Stimulated activated CD8-positive, alpha-beta memory T cell treated with anti-CD3 and anti-CD28 coated beads, Interleukin-2, amount 100 ng/mL, for 1 hour (primary cell): ENCODE results near the gene PIGQ.

Experiments used
- DNase-seq, 2 donors: peaks; one replicate each; pipeline ENCODE4 v3.0.0-alpha.2; 2020; ENCODE audit warnings: low read depth in 2 of 2

PIGQ gene

DNA sequence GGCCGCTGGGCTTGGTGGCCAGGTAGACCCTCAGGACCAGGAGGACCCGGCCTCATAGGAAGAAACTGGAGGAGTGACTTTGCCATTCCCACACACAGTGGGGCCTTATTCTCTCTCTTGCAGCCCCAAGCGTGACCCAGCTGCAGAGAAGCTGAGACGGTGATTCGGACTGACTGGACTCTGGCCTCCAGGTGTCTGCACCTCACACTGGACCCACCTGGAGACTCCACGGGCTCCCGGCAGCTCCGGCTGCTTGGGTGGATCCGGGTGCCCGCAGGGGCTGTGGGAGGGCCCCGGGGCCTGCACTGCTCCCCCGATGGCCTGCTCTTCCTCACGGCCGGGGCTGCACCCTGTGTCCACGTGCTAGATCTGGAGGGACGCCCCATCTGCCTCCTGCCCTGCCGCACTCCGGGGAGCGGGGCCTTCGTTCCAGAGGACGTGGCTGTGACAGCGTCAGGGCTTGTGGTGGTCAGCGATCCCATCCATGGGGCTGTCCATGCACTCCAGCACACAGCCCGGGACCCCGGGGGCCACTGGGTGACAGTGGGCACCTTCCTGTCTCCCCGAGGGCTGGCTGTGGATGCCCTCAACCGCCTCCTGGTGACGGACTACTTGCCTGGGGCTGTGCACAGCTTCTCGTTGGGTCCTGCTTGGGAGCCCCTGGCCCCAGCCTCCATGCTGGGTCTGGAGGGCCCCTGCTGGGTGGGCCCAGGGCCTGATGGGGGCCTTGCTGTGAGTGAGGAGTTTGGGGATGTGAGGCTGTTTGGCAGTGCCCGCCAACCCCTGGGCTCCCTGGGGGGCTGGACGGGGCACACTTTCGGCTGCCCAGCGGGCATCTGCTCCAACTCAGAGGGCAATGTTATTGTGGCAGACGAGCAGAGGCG is 2.2 kb upstream of the PIGQ start:
- DNase-seq: no peak

DNA sequence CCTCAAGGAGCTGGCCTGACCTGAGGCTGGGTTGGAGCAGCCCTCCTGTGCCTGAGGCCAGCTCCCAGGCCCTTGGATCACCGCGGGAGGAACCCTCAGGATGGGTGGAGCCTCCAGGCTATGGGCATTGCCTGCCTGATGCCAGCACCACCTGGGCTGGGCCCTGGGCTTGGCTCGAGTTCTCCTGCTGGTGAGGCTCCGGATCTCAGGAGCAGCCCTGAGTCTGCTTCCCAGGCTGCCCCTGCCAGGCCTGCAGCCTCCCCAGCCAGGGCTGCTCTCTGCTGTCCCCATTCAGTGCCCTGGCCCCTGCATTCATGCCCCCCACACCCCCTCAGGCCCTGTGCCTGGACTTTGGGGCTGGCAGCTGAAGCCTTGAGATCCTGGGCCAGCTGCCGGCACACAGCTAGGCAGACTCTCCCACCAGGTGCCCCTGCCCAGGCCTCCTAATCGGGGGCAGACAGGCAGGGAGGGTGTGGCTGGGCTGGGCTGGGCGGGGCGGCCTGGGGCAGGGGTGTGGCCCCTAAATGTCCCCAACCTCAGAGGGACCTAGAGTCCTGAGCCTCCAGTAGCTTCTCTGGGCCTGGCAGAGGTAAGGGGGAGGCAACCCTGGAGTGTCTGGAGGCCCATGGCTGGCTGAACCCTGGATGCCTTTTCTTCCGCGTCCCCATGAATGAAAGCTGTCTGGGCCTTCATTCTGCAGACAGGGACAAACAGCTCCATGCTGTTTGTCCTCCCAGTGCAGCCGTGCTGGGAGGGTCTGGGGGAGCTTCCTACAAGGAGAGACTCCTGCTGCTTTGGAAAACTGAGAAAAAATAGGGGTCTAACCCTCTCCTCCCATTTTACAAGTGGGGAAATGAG is 1.1 kb upstream of the PIGQ start:
- no peak for DNase-seq

DNA sequence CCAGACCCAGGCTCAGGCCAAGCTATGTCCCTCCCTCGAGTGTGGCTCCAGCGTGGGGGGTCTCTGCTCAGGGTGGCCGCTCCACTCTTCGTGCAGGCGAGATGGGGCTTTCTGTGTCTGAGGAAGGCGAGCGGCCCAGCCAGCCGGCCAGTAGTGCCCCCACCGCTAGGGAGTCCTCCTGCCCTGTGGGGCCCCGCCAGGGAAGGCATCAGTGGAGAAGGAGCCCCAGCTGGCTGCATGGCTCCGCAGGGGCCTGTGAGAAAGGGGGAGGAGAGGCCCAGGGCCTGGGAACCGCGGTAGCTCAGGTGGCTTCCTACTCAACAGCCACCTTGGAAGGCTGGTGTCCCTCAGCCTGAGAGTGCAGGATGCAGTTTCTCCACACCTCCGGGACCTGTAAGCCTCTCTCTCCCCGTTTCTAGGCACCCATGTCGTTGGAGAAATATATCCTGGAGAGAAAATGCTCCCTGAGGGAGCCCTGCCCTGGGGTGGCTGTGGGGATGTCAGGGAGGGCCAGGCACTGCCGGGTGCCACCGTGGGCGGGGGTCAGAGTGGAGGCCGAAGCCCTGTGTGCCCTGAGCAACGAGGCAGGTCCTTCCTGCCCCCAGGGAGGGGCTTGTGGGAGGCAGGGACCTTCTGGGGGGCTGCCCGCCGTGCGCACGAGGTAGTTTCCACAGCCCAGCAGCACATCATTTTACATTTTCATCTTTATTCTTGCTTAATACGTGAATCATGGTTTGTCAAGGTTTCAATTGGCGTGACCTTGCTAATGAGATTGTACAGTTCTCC is 3.3 kb downstream of the PIGQ start:
- DNase-seq: no peak

DNA sequence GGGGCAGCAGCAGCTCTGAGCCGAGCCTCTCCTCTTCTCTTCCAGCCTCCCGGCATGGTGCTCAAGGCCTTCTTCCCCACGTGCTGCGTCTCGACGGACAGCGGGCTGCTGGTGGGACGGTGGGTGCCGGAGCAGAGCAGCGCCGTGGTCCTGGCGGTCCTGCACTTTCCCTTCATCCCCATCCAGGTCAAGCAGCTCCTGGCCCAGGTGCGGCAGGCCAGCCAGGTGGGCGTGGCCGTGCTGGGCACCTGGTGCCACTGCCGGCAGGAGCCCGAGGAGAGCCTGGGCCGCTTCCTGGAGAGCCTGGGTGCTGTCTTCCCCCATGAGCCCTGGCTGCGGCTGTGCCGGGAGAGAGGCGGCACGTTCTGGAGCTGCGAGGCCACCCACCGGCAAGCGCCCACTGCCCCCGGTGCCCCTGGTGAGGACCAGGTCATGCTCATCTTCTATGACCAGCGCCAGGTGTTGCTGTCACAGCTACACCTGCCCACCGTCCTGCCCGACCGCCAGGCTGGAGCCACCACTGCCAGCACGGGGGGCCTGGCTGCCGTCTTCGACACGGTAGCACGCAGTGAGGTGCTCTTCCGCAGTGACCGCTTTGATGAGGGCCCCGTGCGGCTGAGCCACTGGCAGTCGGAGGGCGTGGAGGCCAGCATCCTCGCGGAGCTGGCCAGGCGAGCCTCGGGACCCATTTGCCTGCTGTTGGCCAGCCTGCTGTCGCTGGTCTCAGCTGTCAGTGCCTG is 4.4 kb downstream of the PIGQ start:
- no peak for DNase-seq

DNA sequence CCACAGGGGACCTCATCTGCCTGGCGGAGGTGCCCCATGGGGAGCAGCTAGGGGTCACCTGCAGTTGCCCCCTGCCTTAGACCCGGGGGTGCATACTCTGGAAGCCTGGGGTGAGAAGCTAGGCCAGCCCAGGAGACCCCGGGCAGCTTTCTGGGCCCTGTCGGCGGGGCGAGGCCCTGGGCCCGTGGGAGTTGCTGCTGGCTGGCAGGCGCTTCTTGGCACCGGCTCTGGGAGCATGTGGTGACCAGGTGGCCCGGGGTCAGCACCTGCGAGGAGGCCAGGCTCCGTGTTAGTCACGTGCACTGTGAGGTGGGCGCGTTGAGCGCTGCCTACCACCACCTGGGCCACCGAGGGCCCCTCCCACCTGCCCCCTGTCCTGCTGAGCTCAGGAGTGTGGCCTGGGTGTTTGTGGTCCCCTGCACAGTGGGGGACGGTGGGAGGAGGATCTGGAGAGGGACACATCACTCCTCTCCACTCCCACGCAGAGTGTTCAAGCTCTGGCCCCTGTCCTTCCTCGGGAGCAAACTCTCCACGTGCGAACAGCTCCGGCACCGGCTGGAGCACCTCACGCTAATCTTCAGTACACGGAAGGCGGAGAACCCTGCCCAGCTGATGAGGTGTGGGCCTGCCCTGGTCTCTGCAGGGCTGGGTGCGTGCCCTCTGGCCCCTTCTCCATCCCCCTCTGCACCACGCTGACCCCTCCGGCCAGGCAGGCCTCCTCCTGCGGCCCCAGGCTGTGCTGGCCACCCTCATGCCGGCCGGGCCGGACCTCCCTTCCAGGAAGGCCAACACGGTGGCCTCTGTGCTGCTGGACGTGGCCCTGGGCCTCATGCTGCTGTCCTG is 5.8 kb downstream of the PIGQ start:
- DNase-seq: no peak

DNA sequence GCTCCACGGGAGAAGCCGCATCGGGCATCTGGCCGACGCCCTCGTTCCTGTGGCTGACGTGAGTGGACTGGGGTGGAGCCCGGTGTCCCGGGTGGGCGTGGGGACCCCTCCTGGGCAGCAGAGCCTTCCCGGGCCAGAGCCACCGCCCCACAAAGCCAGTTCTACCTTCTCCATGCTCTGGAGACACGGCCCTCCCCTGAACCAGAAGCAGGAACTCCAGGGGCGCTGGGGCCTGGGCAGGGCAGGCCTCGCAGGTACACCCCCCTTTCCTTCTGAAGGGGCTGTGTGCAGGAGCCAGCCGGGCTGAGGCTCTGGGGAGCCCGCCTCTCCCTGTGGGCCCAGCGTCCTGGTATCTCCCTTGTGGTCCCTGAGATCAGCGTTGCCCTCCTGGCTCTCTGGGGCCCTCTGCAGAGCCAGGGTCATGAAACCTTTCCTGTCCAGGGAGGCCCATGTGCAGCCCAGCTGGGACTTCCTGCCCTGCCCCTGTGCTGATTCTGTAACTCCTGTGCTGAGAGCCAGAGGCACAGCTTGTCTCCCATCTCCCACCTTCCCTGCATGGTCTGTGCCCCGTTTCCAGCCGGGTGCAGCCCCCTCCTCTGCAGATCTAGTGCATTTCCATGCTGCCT is 6.5 kb downstream of the PIGQ start:
- DNase-seq: no peak

DNA sequence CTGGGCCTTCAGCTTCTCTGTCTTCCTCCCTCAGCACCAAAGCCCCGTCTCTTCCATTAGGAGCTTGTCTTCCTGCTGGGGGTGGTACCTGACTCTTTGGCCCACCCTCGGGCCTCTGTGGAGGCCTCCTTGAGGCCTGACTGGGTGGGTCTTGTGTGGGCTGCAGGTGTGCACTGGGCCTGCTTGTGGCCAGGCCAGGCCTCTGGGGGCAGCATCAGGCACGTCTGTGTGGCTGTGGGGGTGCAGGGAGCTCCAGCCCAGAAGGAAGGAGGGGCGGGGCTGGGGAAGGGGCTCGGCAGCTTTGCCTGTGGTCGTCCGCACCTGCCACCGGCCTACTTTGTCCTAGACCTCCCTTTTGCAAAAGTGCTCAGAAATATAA is 7.0 kb downstream of the PIGQ start:
- no peak for DNase-seq

DNA sequence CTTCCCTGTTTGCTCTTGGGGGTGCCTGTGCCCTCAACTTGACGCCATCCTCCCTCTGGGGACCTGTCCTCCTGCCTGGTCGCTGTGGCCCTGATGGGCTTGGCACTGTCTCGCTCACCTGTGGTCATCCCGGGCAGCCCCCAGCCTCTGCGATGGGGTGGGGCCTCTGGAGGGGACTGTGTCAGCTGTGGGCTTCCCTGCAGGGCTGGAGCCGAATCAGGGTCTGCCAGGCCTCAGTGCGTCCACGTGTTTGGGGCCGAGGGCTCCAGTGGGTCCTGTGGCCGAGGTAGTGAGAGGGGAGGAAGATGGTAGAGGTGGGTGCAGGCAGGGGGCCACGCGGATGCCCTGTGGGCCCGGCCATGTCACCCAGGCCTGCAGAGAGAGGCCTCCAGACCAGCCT is 8.0 kb downstream of the PIGQ start:
- no peak for DNase-seq

DNA sequence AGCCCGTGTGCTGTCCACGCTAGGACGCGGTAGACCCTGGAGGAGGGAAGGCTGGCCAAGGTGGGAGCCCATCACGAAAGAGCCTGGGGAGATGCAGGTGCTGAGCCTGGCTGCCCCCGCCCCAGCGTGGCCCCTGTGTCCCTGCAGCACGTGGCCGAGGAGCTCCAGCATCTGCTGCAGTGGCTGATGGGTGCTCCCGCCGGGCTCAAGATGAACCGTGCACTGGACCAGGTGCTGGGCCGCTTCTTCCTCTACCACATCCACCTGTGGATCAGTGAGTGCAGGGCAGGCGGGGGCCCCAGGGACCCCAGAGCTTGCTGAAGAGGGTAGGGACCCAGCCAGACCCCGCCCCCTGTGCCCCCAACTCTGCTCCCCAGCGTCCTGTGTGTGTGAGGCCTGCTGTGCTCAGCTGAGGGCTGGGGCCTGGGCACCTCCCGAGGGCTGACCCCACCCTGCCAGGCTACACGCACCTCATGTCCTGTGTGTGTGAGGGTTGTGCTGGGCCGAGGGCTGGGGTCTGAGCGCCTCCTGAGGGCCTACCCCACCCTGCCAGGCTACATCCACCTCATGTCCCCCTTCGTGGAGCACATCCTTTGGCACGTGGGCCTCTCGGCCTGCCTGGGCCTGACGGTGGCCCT is 8.6 kb downstream of the PIGQ start:
- DNase-seq: no peak

DNA sequence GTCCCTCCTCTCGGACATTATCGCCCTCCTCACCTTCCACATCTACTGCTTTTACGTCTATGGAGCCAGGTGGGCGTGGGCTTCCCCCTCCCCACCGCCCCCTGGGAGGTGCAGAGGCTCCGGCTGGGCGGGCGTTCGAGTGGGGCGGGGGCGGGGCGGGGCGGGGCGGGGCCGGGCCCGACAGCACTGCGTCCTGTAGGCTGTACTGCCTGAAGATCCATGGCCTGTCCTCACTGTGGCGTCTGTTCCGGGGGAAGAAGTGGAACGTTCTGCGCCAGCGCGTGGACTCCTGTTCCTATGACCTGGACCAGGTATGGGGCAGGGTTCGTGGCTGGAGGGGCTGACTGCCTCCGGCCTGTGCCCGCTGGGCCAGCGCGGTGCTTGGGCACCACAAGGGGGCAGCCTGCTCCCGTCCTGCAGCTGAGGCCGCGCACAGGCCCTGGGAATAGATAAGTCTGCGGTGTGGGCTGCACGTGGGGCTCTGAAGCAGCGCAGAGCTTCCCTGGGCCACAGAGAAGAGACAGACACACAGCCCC is 9.2 kb downstream of the PIGQ start:
- peak; percentile 15 to 37 for DNase-seq

DNA sequence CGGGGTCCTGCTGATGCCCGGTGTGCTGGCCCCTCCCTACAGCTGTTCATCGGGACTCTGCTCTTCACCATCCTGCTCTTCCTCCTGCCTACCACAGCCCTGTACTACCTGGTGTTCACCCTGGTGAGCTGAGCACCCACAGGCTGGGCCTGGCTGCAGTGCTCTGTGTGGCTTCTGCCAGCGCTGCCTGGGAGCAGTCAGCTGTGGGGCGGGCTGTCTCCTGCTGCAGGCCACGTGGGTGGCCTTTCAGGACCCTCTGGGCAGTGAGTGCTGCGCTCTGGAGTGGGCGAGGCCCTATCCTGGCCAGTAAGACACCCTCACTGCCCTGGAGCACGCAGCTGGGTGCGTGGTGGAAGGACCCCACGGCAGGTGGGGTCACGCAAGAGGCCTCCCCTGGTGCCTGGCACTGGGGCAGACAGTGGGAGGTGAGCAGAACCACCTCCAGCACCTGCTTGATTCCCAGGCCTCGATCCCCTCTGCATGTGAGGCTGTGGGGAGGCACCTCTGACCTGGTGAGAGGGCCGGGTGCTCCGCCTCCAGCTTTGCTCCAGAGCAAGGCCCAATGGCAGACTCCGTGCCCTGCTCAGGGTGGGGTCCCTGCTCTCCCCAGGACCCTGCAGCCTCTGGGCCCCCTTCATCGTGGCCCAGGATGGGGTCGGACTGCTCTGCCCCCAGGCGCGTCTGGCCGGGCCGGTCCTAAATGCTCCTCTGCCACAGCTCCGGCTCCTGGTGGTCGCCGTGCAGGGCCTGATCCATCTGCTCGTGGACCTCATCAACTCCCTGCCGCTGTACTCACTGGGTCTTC is 10.6 kb downstream of the PIGQ start:
- DNase-seq: no peak

DNA sequence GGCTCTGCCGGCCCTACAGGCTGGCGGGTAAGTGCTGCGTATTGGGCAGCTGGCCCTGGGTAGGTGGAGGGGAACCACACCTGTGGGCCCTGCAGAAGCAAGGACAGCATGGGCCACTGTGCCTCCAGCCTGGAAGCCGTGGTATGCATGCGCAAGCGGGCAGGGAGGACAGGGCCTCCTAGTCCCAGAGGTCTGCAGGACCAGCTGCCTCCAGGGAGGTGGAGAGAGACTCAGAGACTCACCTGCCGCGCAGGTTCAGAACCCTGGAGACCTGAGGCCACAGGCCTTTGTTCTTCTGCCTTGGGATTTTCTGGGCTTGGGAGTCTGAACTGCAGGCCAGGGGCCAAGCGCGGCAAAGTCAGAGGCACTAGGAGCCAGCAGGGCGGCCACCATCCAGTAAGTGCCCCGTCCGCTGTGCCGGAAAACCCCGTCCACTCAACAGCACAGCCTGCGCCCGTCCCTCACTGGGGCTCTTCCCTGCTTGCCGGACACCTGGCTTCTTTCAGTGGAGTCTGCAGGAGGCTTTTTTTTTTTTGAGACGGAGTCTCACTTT is 11.3 kb downstream of the PIGQ start:
- DNase-seq: no peak

DNA sequence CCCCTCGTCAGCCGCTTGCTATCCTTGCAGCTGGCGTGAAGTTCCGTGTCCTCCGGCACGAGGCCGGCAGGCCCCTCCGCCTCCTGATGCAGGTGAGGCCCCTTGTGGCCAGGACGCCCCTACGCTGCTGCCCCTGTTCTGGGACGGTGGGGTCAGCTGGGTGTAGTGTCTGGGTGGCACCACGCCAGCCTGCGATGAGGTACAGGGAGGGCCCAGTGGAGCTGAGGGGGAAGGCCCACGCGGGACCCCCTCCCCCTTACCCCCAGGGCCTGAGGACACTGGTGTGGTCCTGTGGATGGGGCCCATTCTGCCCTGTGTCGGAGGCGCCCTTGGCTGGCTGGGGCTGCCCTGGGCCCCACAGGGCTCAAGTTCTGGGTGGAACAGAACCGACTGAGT is 12.4 kb downstream of the PIGQ start:
- no peak for DNase-seq

DNA sequence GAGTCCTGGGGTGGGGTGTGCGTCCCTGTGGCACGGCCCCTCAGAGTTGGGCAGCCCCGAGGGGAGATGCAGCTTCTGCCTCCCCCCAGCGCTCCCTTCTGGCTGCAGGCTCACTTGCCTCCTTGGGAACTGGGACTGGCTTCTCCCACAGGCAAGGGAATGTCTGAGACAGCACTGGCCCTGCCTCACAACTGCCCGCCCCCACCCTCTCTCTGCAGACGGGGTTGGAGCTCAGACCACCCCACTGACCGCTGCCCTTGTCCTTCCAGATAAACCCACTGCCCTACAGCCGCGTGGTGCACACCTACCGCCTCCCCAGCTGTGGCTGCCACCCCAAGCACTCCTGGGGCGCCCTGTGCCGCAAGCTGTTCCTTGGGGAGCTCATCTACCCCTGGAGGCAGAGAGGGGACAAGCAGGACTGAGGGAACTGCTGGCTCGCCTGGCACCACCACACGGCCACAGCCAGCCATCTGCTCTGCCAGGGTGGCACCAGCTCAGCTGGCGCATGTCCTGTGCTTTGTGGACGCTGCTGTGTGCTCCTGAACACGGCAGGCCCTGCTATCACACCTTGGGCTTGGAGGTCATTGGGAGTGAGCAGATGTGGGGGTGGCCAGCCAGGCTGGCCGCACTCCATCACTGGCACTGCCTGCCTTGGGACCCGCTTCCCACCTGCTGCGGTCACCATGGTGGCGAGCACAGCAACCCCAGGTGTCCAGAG is 13.0 kb downstream of the PIGQ start:
- DNase-seq: no peak

DNA sequence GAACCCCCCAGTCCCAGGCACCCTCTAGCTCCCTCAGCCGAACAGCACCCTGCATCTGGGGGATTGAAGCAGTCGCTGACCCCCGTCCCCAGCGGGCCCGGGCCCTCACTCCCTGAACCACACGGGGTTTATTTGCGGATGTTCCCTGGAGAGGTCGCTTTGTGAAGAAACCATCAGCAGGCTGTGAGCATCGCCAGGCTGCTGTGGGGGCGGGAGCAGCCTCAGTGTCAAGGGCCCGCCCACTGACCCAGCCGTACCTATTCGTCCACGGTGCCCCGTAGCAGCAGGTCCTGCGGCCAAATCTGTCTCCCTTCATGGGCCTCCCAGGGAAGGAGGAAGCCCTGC is 13.7 kb downstream of the PIGQ start:
- no peak for DNase-seq

DNA sequence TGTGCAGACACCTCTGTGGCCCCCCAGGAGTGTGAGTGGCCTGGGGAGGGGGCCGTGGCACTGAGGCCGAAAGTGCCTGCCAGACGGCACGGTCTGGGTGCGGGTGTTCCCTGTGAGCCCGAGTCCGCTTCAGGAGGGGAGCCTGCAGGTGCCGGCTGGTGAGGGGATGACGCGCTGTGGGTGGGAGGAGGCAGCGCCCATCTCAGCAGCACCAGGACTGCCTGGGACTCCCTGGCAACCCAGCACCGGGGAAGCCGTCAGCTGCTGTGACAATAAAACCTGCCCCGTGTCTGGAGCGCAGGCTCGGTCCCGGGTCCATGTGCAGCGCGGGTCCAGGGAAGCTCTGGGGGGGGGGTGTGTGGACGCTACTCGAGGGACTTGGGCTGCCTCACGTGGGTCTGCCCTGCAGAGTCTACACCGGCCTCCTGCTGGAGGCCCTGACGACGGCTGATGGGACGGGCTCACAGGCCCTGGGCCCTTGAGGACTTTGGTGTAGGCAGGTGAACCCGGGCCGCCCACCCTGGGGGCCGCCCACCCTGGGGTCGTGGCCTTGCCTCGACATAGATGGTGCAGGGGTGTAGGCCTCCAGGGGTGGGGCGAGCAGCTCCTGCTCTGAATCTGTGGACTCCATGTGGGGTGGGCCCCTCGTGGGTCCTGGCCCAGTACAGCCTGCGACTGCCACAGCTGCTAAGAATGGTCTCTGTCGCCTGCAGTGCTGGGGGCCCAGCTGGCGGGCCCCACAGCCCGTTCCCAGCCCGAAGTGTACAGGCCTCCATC is 14.2 kb downstream of the PIGQ start:
- DNase-seq: no peak

DNA sequence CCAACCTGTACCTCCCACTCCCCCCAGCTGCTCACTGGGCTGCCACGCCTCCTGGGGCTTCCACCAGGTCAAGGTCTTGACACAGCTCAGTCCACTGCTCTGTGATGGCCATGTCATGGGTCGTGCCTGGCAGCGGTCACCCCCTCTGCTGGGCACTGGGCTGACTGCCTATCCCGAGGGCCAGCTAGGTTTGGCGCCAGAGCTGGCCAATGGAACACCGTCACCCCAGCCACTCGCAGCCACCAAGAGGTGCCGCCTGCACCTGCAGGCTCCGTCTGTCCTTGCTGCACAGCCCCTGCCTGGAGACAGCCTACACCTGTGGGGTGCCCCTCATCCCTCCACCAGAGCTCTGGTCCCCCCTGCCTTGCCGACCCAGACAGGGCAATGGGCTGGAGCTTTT is 15.6 kb downstream of the PIGQ start:
- no peak for DNase-seq
